Gastrocnemius medialis (tissue), 4 donors: ENCODE results near the gene SHANK1. TPM values are rescaled to one million over a fixed set of nuclear protein-coding genes. Genes with fewer than 3 reads are reported as not detected.

Experiments used
- ATAC-seq, 2 donors: fragments of 150-250 bp; one replicate each; pipeline ENCODE4 v1.9.1; 2016
- DNase-seq, 2 donors: peaks; one replicate each; pipeline ENCODE4 v3.0.0-alpha.2; 2019
- H3K27ac ChIP-seq, 4 donors: fragments of 200-600 bp; sonication (generic); 1 replicate in 1 of 4; 2 replicates in 3 of 4; pipeline ENCODE4 v1.5.1; 2016 to 2018; ENCODE audit warnings: mild to moderate bottlenecking in 2 of 4, moderate library complexity in 1 of 4
- H3K27me3 ChIP-seq, 3 donors: fragments of 200-600 bp; sonication (generic) in 2 of 3; 1 replicate in 1 of 3; 2 replicates in 2 of 3; pipeline versions ENCODE4 v1.5.1 to v1.6.0; 2016 to 2019; ENCODE audit warnings: mild to moderate bottlenecking in 1 of 3, moderate library complexity in 1 of 3
- H3K36me3 ChIP-seq, 2 donors: fragments of 200-600 bp; sonication (generic) in 1 of 2; one replicate each; pipeline ENCODE4 v1.5.1; 2017 to 2018
- H3K4me1 ChIP-seq, 2 donors: fragments of 200-600 bp; sonication (generic) in 1 of 2; one replicate each; pipeline ENCODE4 v1.5.1; 2016 to 2017; ENCODE audit warnings: mild to moderate bottlenecking in 2 of 2
- H3K4me3 ChIP-seq, 4 donors: fragments of 200-600 bp; sonication (generic) in 3 of 4; 1 replicate in 1 of 4; 2 replicates in 3 of 4; pipeline ENCODE4 v1.5.1; 2016 to 2019; ENCODE audit warnings: mild to moderate bottlenecking in 2 of 4
- H3K9me3 ChIP-seq, 3 donors: fragments of 200-600 bp; sonication (generic) in 2 of 3; 1 replicate in 1 of 3; 2 replicates in 2 of 3; pipeline ENCODE4 v1.5.1; 2016 to 2019
- POLR2A ChIP-seq, 2 donors: fragments of 450-650 bp; IDR thresholded peaks; one replicate each; pipeline ENCODE4 v1.6.1; 2017; ENCODE audit warnings: antibody characterized with exemption in 2 of 2, mild to moderate bottlenecking in 2 of 2, moderate library complexity in 2 of 2
- in situ Hi-C, 4 donors: fragments of 200-750 bp; cut with MboI; loops; one replicate each; pipeline versions ENCODE4 v1.15.0 to v1.8.0; 2017; ENCODE audit warnings: low sequenced_read_pairs in 4 of 4
- intact Hi-C: fragments of 100-400 bp; cut with DNase I; formaldehyde crosslinking; loops from one replicate; pipeline ENCODE4 v1.15.1; 2023; ENCODE audit warnings: low total_unique reads
- total RNA-seq, 4 donors: library from RNA; depleted of rRNA; stranded (reverse); fragments of >200 nt; gene quantifications; one replicate each; pipeline versions ENCODE4 v1.1.0 to v1.2.3, GENCODE V29; 2016
- TF ChIP-seq, protein P1 (sequence below), 5 experiments: fragments of 450-650 bp in 3 of 5; fragments of 200-600 bp in 2 of 5; sonication (generic) in 2 of 5; IDR thresholded peaks in 4 of 5; conservative IDR thresholded peaks in 1 of 5; 1 replicate in 4 of 5; 2 replicates in 1 of 5; pipeline ENCODE4 v1.5.1; 2016 to 2019; ENCODE audit warnings: antibody characterized with exemption in 5 of 5, mild to moderate bottlenecking in 3 of 5, moderate library complexity in 3 of 5

SHANK1 gene
- total RNA-seq, 4 donors from 2014 or later = 0.68 TPM; not detected in 3

DNA sequence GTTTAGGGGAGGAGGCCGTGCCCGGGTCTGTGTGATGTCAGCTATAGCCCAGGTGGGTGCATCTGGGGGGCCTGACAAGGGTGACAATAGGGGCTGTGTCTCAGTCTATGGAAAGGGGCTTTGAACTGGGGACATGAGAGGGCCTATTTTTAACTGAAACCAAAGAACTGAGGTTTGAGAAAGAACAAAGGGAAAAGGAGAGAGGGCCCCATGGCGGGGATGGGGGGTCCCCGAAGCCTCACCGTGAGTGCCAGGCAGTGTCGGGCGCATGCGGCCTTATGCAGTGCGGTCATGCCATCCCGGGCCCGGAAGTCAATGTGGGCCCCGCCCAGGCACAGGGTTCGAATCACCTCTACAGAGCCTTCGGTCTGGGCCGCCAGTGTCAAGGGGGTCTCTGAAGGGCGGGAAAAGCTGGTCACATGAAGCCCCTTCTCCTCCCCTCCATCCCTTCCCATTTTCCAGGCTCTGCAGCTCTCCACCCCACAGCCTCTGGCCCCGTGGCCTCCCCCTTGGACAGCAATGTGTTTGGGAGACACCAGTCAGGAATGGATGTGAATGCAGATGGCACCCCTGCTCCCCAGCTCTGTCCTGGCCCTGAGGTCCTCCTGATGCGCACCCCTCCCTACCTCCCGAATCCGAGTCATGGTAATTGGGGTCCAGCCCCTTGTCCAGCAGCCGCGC is 5.9 kb downstream of the SHANK1 start:
- Histone ChIP-seq H3K4me1 (peaks cover 0 to 7% of the 10 kb centered on the region in 2 donors), H3K36me3 (no peaks in the 10 kb centered on the region), H3K4me3 (no peak overlapping the region), H3K9me3 (no peaks in the 10 kb centered on the region), H3K27ac (no peak overlapping the region), H3K27me3 (peaks cover 10 to 21% (median 20%) of the 10 kb centered on the region in 3 donors)
- ATAC-seq (no peak), DNase-seq (no peak)
- intact Hi-C loops (no loop called here), in situ Hi-C loops (no loop called here)
- TF ChIP-seq, protein P1, sequence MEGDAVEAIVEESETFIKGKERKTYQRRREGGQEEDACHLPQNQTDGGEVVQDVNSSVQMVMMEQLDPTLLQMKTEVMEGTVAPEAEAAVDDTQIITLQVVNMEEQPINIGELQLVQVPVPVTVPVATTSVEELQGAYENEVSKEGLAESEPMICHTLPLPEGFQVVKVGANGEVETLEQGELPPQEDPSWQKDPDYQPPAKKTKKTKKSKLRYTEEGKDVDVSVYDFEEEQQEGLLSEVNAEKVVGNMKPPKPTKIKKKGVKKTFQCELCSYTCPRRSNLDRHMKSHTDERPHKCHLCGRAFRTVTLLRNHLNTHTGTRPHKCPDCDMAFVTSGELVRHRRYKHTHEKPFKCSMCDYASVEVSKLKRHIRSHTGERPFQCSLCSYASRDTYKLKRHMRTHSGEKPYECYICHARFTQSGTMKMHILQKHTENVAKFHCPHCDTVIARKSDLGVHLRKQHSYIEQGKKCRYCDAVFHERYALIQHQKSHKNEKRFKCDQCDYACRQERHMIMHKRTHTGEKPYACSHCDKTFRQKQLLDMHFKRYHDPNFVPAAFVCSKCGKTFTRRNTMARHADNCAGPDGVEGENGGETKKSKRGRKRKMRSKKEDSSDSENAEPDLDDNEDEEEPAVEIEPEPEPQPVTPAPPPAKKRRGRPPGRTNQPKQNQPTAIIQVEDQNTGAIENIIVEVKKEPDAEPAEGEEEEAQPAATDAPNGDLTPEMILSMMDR (IDR thresholded peaks at IDR 0.05 in 4 of 5, conservative IDR thresholded peaks at IDR 0.05 in 1 of 5) = no peak
- TF ChIP-seq POLR2A (IDR thresholded peaks at IDR 0.05) = no peak

DNA sequence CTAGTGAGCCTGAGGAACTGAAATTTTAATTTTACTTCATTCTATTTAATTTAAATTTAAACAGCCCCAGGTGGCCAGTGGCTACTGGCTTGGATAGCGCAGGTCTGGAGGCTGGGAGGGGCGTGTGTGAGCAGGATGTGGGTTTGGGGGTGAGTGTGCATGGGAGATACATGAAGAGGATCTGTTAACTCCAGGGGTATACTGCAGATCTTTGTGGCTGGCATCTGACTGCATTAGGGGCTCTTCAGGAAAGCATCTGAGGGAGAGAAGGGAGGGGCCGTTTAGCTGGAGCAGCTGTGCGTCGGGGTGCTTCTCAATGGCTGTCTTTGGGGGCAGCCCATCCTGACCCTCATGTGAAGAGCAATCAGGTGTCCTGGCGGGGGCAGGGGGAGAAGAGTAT is 6.8 kb downstream of the SHANK1 start:
- no peak overlapping the region for H3K4me3 ChIP-seq
- ATAC-seq = no peak
- H3K27ac ChIP-seq = no peak overlapping the region
- TF ChIP-seq, protein P1 (IDR thresholded peaks at IDR 0.05 in 4 of 5, conservative IDR thresholded peaks at IDR 0.05 in 1 of 5) = no peak
- no peak for TF ChIP-seq POLR2A (IDR thresholded peaks at IDR 0.05)
- in situ Hi-C loops (no loop called here), intact Hi-C loops (no loop called here)
- peaks cover 9 to 13% (median 12%) of the 10 kb centered on the region in 3 donors for H3K27me3 ChIP-seq
- no peak for DNase-seq
- no peaks in the 10 kb centered on the region for H3K4me1 ChIP-seq
- no peaks in the 10 kb centered on the region for H3K9me3 ChIP-seq
- no peaks in the 10 kb centered on the region for H3K36me3 ChIP-seq

DNA sequence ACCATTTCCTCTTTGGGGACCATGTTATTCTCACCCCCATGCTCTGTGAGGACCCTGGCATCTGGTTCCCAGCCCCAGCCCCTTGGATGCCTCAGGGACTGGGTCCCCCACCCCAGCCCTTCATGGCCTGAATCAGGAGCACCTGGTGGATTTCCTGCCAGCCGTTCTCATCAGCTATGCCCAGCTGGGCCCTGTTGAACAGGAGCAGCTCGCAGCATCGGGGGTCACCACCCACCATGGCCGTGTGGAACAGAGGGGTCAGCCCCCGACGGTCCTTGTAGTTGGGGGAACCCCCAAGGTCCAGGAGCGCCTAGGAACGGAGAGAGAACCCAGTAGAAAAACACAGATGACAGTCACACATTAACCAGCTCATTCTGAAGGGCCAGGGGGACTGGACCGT is 7.8 kb downstream of the SHANK1 start:
- TF ChIP-seq, protein P1 (IDR thresholded peaks at IDR 0.05 in 4 of 5, conservative IDR thresholded peaks at IDR 0.05 in 1 of 5) = no peak
- no peak for TF ChIP-seq POLR2A (IDR thresholded peaks at IDR 0.05)
- ATAC-seq (no peak), DNase-seq (no peak)
- Histone ChIP-seq H3K27me3 (peaks cover 0 to 3% (median 2%) of the 10 kb centered on the region in 3 donors), H3K4me1 (no peaks in the 10 kb centered on the region), H3K9me3 (no peaks in the 10 kb centered on the region), H3K4me3 (no peak overlapping the region), H3K27ac (no peak overlapping the region), H3K36me3 (no peaks in the 10 kb centered on the region)
- in situ Hi-C loops = no loop called here
- intact Hi-C loops = no loop called here

DNA sequence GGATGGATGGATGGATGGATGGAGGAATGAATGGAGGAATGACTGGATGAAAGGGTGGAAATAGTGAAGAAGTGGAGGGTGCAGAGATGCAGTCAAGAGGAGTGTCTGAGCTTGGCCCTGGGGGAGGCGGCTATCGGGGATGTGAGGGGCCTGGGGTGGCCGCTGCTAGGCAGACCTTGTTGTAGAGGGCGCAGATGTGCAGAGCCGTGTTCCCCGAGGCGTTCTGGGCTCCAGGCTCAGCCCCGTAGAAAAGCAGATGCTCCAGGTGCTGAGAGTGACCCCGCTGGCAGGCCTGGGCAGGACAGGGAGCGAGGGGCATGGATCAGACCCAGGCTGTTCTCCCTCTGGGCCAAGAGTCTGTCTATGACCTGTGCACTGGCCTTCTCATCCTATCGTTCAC is 8.4 kb downstream of the SHANK1 start:
- H3K4me1 ChIP-seq = no peaks in the 10 kb centered on the region
- intact Hi-C loops = no loop called here
- H3K27me3 ChIP-seq = no peaks in the 10 kb centered on the region
- TF ChIP-seq POLR2A (IDR thresholded peaks at IDR 0.05) = no peak
- TF ChIP-seq, protein P1 (IDR thresholded peaks at IDR 0.05 in 4 of 5, conservative IDR thresholded peaks at IDR 0.05 in 1 of 5) = no peak
- no peaks in the 10 kb centered on the region for H3K9me3 ChIP-seq
- no peak for DNase-seq
- no peak overlapping the region for H3K27ac ChIP-seq
- no peak overlapping the region for H3K4me3 ChIP-seq
- H3K36me3 ChIP-seq = no peaks in the 10 kb centered on the region
- in situ Hi-C loops = no loop called here
- ATAC-seq = no peak

DNA sequence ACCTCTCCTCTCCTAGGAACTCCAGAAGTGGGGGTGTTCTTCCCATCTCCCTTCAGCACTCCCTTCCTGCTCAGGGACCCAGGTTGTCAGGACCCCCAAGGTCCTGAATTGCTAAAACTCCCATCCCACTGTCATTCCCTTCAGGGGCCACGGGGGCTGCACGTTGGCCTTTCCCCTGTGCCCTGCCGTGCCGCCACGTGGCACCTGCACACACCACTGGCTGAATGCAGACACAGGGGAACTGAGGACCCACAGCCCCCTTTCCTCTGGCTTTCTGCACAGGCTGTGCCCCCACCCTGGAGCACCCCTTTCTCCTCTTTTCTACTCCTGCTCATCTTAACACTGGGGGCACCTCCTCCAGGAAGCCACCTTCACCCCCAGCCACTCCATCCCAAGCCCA is 9.0 kb downstream of the SHANK1 start:
- Histone ChIP-seq H3K4me1 (no peaks in the 10 kb centered on the region), H3K27ac (no peak overlapping the region), H3K27me3 (no peaks in the 10 kb centered on the region), H3K36me3 (no peaks in the 10 kb centered on the region), H3K4me3 (no peak overlapping the region), H3K9me3 (no peaks in the 10 kb centered on the region)
- in situ Hi-C loops (no loop called here), intact Hi-C loops (no loop called here)
- no peak for ATAC-seq
- TF ChIP-seq, protein P1 (IDR thresholded peaks at IDR 0.05 in 4 of 5, conservative IDR thresholded peaks at IDR 0.05 in 1 of 5) = no peak
- TF ChIP-seq POLR2A (IDR thresholded peaks at IDR 0.05) = no peak
- no peak for DNase-seq
